ENCODE data around the gene GPC5.
"Not testable (repeated sequence)": the region's sequence is repeated elsewhere in the genome, so short reads cannot be mapped to it uniquely, and the experiment has no call there.

GPC5 gene

GRCh38 chr13:91785431-91786119 lies 387.2 kb downstream of the GPC5 start:
- no peak for TF ChIP-seq CTCF (IDR thresholded peaks at IDR 0.05; ENCODE audit: low read depth, low read length)
- in situ Hi-C loops (cut with HindIII; ENCODE audit: low sequenced_read_pairs) = no loop called here
- no peak overlapping the region for H3K4me3 ChIP-seq (ENCODE audit: low read depth, low read length)
- no peak for DNase-seq (ENCODE audit: low read depth, low spot score)

- in situ Hi-C loops (cut with HindIII; ENCODE audit: low sequenced_read_pairs) = no loop called here
- no peak for DNase-seq (ENCODE audit: low read depth, low spot score)
- no peak for TF ChIP-seq CTCF (IDR thresholded peaks at IDR 0.05; ENCODE audit: low read depth, low read length)
- H3K4me3 ChIP-seq (ENCODE audit: low read depth, low read length) = no peak overlapping the region
Observed at GRCh38 chr13:91792054-91792453, 393.6 kb downstream of the GPC5 start.

DNA sequence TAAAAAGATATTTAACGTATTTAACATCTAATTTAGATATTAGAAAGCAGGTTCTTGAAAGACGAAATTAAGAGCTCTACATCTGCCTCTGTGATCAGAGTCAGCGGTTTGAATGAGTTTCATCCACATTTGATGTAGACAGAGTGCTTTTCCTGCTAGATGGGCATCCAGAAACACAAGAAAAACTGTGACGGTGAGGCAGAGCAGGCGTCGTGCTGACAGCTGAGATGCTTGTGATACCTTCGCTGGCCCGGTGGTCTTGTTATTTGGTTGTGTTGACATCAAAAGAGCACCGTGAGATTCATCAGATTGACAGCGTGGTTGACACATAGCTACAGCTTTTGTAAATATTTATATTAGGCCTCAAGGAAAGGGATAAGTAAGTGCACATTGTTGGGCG lies 399.1 kb downstream of the GPC5 start:
- in situ Hi-C loops (cut with HindIII; ENCODE audit: low sequenced_read_pairs) = no loop called here

GRCh38 chr13:91798338-91798737 lies 399.9 kb downstream of the GPC5 start:
- in situ Hi-C loops (cut with HindIII; ENCODE audit: low sequenced_read_pairs); H3K4me3 ChIP-seq (ENCODE audit: low read depth, low read length); DNase-seq (ENCODE audit: low read depth, low spot score): not testable (repeated sequence)

More for the DNA sequence above, 399.1 kb downstream of the GPC5 start:
- H3K4me3 ChIP-seq (ENCODE audit: low read depth, low read length) = no peak overlapping the region
- no peak for TF ChIP-seq CTCF (IDR thresholded peaks at IDR 0.05; ENCODE audit: low read depth, low read length)
- DNase-seq (ENCODE audit: low read depth, low spot score) = no peak

- DNase-seq (ENCODE audit: low read depth, low spot score); in situ Hi-C loops (cut with HindIII; ENCODE audit: low sequenced_read_pairs): not testable (repeated sequence)
Observed at GRCh38 chr13:91801772-91802171, 403.4 kb downstream of the GPC5 start.

DNA sequence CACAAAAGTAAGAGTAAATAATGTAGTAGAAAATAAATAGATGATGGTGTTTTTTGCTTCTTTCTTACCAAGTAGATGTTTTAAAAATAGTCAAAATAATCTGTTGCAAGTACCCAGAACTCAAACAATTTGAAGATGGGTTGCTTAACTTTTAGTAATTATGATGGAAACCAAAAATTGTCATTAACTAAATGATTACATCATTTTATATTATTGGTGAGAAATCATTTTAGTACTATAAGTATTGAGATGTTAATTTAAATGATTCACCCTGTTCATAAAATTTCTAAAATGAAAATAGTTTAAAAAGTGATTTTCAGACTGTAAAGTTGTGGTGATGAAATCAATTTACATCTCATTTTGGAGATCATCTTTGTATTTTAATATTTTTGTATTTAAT lies 404.5 kb downstream of the GPC5 start:
- no peak overlapping the region for H3K4me3 ChIP-seq (ENCODE audit: low read depth, low read length)
- DNase-seq (ENCODE audit: low read depth, low spot score) = no peak
- no peak for TF ChIP-seq CTCF (IDR thresholded peaks at IDR 0.05; ENCODE audit: low read depth, low read length)
- in situ Hi-C loops (cut with HindIII; ENCODE audit: low sequenced_read_pairs) = no loop called here

More at GRCh38 chr13:91801772-91802171, 403.4 kb downstream of the GPC5 start:
- H3K4me3 ChIP-seq (ENCODE audit: low read depth, low read length) = not testable (repeated sequence)

DNA sequence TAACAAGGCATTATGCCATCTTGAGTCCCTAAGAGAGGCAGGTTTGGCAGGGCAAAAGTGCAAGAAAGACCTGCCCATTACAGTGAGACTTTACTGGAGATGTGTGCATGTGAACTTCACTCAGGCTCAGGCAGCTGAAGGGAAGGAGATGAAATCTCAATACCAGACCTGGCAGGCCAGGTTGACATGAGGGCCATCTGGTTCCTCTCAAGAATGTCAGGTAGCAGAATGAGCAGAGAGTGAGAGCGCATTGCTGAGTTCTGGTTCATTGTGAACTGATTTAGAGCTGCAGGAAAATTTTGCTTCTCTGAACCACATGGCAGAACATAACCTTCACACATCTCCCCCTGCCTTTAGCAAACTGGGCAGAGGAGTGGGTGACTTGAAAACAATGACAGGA lies 406.3 kb downstream of the GPC5 start:
- TF ChIP-seq CTCF (IDR thresholded peaks at IDR 0.05; ENCODE audit: low read depth, low read length) = no peak
- no peak for DNase-seq (ENCODE audit: low read depth, low spot score)
- in situ Hi-C loops (cut with HindIII; ENCODE audit: low sequenced_read_pairs) = no loop called here
- H3K4me3 ChIP-seq (ENCODE audit: low read depth, low read length) = no peak overlapping the region

DNA sequence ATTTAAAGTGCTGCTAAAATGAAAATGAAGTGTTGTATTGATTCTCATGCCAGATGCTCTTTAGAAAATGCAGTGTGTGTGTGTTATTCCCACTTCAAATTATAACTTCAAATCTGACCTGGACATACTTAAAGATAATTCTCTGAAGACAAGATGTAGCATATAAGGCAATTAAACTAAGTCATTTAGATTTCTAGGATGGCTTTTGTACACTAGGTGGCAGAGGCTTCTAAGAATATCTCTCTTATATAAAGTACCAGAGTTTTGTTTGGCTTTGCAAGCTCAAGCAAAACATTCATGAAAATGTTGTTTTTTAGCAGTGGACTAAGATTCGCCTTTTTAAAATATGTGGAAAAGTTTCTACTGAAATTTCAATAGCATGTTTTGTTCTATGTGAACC lies 407.2 kb downstream of the GPC5 start:
- in situ Hi-C loops (cut with HindIII; ENCODE audit: low sequenced_read_pairs) = no loop called here

More for the DNA sequence above, 407.2 kb downstream of the GPC5 start:
- no peak overlapping the region for H3K4me3 ChIP-seq (ENCODE audit: low read depth, low read length)
- DNase-seq (ENCODE audit: low read depth, low spot score) = no peak
- peak; percentile 20 for TF ChIP-seq CTCF (IDR thresholded peaks at IDR 0.05; ENCODE audit: low read depth, low read length)
